ENCODE data around the gene MEGF6.

Gene MEGF6

GRCh38 chr1:3555131-3555920 is 56.0 kb downstream of the MEGF6 start:
- no peak for DNase-seq (ENCODE audit: low read depth)

GRCh38 chr1:3553940-3554223 is 57.4 kb downstream of the MEGF6 start:
- DNase-seq (ENCODE audit: low read depth) = no peak

- DNase-seq (ENCODE audit: low read depth) = no peak
Observed at GRCh38 chr1:3553166-3553939, 58.0 kb downstream of the MEGF6 start.

DNA sequence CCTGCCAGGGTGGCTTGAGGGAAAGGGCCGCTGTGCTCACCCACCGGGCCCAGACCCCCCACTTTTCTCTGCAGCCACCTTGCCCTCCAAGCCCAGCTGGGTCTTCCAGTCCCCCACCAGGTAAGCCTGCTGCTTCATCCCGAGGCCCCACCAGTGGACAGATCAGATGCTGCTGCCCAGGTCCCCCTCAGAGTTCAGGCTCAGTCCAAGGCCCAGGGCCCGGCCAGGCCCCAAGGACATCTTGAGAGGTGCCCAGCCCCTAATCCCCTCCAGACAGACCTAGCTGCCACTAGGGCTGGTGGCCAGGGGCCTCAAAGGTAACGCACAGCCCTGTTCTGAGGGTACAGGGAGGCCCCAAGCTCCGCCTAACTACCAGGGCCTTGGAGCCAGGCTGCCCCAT is 58.6 kb downstream of the MEGF6 start:
- no peak for DNase-seq (ENCODE audit: low read depth)

- no peak for DNase-seq (ENCODE audit: low read depth)
Observed at GRCh38 chr1:3552176-3552575, 59.1 kb downstream of the MEGF6 start.

DNA sequence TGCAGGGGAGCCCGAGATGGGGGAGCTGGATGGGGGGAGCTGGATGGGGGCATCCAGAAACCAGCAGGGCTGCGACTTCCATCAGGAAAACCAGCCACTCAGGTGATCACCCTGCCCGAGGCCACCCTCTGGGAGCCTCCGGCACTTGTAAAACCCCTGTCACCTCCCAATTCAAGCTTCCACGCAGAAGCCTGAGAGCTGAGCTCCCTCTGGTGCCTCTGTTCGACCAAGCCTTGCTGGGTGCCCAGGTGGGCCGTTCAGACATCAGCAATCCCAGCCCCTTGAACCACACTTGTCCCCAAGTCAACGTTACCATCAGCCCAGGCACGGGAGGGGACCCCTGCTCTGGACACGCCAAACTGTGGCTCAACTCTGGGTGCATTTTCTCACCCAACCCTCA is 59.6 kb downstream of the MEGF6 start:
- DNase-seq (ENCODE audit: low read depth) = no peak

GRCh38 chr1:3551290-3551678 is 60.0 kb downstream of the MEGF6 start:
- no peak for DNase-seq (ENCODE audit: low read depth)

DNA sequence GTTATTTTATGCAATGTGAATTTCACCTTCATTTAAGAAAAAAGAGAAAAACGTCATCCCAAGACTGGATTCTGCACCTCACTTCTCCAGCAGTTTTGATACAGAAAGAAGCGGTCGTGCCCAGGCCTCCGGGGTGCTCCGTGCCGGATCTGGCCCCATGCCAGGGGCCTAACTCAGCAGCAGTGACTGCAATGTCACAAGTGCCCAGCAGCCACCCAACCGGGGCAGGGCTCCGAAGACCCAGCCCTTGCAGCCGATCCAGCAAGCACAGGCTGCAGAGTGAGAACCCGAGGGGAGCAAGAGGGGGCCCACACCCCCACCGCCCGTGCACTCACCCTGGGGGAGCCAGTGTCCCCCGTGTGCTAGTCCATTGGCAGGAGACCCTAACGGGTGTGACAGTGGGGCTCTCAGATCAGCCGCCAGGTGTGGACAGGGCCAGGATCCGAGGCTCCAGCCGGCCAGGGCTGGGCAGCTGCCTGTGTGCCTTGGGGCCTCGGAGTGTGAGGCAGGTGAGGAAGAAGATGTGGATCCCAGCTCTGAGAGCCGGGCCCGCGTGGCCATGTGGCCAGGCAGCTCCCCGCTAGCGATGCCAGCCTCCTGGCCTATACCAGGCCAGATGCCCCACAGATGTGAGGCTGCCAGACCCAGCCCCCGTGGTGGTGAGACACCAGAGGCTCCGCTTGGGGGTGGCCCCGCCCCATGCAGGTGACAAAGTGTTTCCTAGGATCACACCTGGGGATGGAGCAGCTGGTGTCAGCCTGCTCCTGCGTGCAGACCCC is 60.6 kb downstream of the MEGF6 start:
- DNase-seq (ENCODE audit: low read depth) = no peak

DNA sequence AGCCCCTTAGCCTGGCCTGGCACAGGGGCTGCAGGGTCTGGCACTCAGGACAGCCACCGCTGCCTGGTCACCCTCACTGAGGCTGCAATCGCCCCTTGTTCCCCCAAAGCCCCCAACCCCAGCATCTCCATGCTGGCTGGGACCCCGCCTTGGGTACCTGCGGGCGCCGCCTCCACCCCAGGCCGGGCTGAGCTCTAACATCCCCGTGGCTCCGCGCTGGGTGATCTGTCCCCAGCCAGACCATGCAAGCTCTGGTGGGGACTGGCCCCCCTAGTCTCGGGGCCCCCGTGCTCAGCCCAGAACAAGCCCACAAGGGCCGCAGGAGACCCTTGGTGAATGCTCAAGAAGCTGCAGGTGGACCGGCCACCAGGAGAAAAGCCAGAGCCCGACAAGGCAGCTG is 62.4 kb downstream of the MEGF6 start:
- no peak for DNase-seq (ENCODE audit: low read depth)

DNA sequence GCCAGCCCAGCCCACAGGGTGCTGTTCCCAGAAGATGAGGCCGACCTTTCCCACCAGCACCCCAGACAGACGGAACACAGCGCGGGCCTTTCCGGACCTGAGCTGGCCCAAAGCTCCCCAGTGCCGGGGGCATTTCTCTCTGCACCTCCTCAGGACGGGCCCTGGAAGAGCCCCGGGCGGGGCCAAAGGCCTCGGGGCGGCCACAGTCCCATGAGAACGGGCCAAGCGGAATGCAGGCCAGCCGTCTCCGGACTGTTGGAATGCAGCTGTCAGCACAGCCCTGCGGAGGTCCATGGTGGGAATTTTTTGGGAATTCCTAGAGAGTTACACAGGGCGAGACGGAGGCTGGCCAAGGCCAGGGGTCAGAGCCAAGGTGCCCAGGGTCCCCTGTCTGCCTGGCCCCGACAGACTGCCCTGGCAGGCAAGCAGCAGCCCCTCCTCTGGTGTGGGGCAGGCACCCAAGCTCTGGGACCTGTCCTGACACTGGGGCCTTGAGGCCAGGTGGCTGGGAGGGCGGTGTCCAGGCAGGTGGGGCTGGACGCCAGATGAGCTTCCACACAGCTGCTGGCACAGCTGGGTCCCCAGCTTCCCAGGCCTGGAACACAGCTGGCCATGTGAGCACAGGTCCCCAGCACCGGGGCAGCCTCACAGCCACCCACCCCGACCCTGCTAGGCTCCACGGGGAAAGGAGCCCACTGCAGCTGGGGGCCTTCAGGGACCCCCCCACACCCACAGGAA is 63.0 kb downstream of the MEGF6 start:
- no peak for DNase-seq (ENCODE audit: low read depth)

DNA sequence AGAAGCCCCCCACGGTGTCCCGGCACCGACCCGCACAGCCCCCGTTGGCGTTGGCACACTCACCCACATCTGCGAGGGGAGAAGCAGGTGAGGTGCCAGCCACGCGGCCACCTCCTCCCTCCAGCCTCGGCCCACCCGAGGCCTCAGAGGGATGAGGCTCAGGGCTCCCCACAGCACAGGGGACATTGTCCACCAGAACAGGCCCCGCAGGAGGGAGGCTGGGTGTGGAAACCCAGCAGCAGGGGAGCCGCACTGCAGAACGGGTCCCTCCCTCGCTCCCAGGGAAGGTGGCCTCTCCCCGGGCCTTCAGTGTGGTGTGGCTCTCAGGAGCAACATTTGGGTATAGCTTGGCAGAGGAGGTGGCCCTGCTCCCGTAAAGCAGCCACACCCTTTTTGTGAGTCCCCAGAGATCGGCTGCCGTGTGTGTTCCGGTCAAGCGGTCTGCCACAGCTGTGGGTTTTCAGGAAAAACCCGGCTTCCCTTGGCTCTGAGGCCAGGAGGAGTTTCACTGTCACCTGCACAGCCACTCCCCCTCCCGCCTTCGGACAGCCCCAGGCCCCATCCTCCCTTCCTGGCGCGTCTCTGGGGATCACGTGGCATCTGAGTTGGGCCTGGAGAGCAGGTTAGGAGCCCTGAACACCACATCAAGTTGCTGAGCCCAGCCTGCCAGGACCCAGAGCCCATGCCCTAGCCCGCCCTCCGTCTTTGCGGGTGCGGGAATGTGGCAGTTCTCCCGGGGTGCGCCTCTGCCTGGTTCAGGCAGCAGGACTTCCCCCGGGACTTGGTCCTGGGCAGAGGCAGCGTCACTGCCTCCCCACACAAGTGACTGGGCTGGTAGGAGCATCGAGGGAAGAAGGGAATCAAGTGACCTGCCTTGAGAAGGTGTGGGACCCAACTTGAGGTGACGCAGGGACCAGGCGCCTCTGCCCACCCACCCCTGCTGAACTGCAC is 64.0 kb downstream of the MEGF6 start:
- no peak for DNase-seq (ENCODE audit: low read depth)

- no peak for DNase-seq (ENCODE audit: low read depth)
Observed at GRCh38 chr1:3546048-3546384, 65.3 kb downstream of the MEGF6 start.

- DNase-seq (ENCODE audit: low read depth) = no peak
Observed at GRCh38 chr1:3545363-3546047, 65.8 kb downstream of the MEGF6 start.

DNA sequence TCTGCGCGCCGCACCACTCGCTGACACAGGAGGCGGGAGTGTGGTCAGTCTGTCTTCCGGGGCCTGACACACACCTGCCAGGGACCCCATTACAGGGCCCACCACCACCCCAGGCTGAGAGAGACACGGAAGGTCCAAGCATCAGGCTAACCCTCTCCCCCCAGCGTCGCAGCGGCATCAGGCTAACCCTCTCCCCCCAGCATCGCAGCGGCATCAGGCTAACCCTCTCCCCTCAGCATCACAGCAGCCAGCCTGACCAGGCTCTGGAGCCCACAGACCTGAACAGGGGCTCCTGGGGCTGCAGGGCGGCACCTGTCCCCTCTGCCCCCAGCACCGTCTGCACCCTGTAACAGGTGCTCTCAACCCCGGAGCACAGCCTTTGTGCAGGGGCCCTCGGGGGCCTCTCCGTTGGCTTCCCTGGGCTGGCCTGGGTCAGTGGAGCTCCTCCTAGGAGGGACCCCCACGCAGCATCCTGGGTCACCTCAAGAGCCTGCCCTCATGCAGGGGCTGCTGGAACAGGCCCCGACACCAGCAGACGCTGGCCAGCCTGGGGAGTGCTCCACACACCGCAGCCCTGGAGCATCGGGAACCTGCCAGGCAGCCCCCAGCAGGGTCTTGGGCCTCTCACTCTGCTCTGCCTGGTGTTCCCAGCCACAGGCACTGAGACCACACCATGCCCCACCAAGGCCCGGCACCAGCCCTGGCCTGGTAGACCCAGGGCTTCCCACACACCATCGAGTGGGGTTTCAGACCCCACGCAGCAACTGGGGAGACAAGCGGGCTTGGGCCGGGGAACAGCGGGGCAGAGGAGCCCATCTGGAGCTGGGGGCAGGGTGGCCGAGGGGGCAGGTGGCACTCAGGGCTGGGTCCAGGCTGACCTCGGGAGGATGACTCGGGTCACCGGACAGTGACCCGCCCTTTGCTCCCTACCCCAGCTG is 67.0 kb downstream of the MEGF6 start:
- no peak for DNase-seq (ENCODE audit: low read depth)

- no peak for DNase-seq (ENCODE audit: low read depth)
Observed at GRCh38 chr1:3543076-3544039, 68.0 kb downstream of the MEGF6 start.

GRCh38 chr1:3542676-3543075 is 68.6 kb downstream of the MEGF6 start:
- no peak for DNase-seq (ENCODE audit: low read depth)

- no peak for DNase-seq (ENCODE audit: low read depth)
Observed at GRCh38 chr1:3541936-3542335, 69.4 kb downstream of the MEGF6 start.

- no peak for DNase-seq (ENCODE audit: low read depth)
Observed at GRCh38 chr1:3541465-3541864, 69.8 kb downstream of the MEGF6 start.
